ENCODE results near the gene TTC21A.

Gene TTC21A

GRCh38 chr3:39140341-39140971 is 33.0 kb downstream of the TTC21A start:
- TF ChIP-seq CTCF (conservative IDR thresholded peaks at IDR 0.05; ENCODE audit: low read depth, low read length): no peak

GRCh38 chr3:39141171-39141995 is 33.9 kb downstream of the TTC21A start:
- DNase-seq (ENCODE audit: low read depth): peak; percentile 60
- no peak for TF ChIP-seq CTCF (conservative IDR thresholded peaks at IDR 0.05; ENCODE audit: low read depth, low read length)
- no peak overlapping the region for H3K4me3 ChIP-seq (ENCODE audit: low read depth, low read length)

More at GRCh38 chr3:39140341-39140971, 33.0 kb downstream of the TTC21A start:
- DNase-seq (ENCODE audit: low read depth): no peak
- H3K4me3 ChIP-seq (ENCODE audit: low read depth, low read length): no peak overlapping the region

GRCh38 chr3:39142067-39142466 is 34.6 kb downstream of the TTC21A start:
- TF ChIP-seq CTCF (conservative IDR thresholded peaks at IDR 0.05; ENCODE audit: low read depth, low read length): no peak
- H3K4me3 ChIP-seq (ENCODE audit: low read depth, low read length): no peak overlapping the region
- no peak for DNase-seq (ENCODE audit: low read depth)

- H3K4me3 ChIP-seq (ENCODE audit: low read depth, low read length): no peak overlapping the region
- DNase-seq (ENCODE audit: low read depth): no peak
- no peak for TF ChIP-seq CTCF (conservative IDR thresholded peaks at IDR 0.05; ENCODE audit: low read depth, low read length)
These were observed 35.8 kb downstream of the TTC21A start for GRCh38 chr3:39143051-39143885.

- no peak for TF ChIP-seq CTCF (conservative IDR thresholded peaks at IDR 0.05; ENCODE audit: low read depth, low read length)
- DNase-seq (ENCODE audit: low read depth): no peak
- H3K4me3 ChIP-seq (ENCODE audit: low read depth, low read length): no peak overlapping the region
These were observed 36.7 kb downstream of the TTC21A start for GRCh38 chr3:39144095-39144747.

DNA sequence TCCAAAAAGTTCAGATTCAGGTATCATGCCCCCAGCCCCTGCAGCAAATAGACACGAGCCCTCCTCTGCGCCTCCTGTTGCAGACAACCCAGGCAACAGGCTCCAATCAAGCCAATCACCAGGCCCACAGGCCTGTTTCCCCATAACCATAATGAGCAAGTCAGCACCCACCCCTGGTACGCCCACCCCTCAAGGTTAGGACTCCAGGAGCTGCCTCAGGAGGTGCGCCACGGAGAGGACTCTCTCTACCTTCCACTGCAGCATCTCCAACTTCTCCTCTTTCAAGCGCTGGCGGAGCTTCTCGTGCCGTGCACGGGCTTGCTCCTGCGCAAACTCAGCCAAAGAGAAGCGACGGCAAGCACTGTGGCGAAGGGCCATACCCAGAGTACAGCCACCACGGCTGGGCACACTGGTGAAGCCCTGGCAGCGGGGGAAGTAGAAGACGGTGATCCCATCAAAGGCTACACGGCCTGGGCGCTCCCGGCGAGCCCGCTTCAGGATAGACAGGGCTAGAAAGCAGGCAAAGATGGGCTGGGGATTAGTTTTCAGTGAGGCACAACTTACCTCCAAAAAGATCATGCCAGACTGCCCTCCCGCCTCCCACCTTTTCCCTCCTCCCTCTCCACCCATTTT is 37.4 kb downstream of the TTC21A start:
- no peak for TF ChIP-seq CTCF (conservative IDR thresholded peaks at IDR 0.05; ENCODE audit: low read depth, low read length)
- H3K4me3 ChIP-seq (ENCODE audit: low read depth, low read length): no peak overlapping the region
- DNase-seq (ENCODE audit: low read depth): no peak
